H1 (cell line): ENCODE results near the gene TMA7B. TPM values are rescaled to one million over a fixed set of nuclear protein-coding genes. Genes with fewer than 3 reads are reported as not detected.

Experiments
- CTCF ChIA-PET: fragments of 300-600 bp; sonication (Branson Sonifier 250); formaldehyde crosslinking; loops from one replicate; lab custom pipeline; 2021; ENCODE audit not compliant: partially characterized antibody; lab: Charles Lee
- POLR2A ChIA-PET: fragments of 300-600 bp; sonication (Branson Sonifier 250); formaldehyde crosslinking; loops from one replicate; lab custom pipeline; 2021; ENCODE audit warnings: inconsistent platforms; ENCODE audit not compliant: partially characterized antibody; lab: Charles Lee
- DNase-seq, 2 experiments: peaks; one replicate each; pipeline versions ENCODE4 v3.0.0 to v3.0.0-alpha.2; 2010 to 2022; ENCODE audit warnings: low spot score in 2 of 2, low read depth in 1 of 2, mixed read lengths in 1 of 2
- FAIRE-seq: peaks from 2 replicates; lab custom pipeline; 2011; peaks lifted over from hg19 to GRCh38; lab: Jason Lieb, UNC
- H2AFZ ChIP-seq: 2 replicates; pipeline ENCODE4 v1.8.1; 2012; ENCODE audit warnings: low read length, inconsistent platforms
- H2AK5ac ChIP-seq: 2 replicates; pipeline ENCODE4 v1.6.1; 2013; ENCODE audit warnings: low read depth, low read length
- H2BK120ac ChIP-seq: replicated peaks from 2 replicates; pipeline ENCODE3; 2013; ENCODE audit warnings: low read depth, low read length, inconsistent platforms
- H2BK12ac ChIP-seq: 2 replicates; pipeline ENCODE4 v1.6.1; 2013; ENCODE audit warnings: low read depth, low read length
- H2BK15ac ChIP-seq: 2 replicates; pipeline ENCODE4 v1.6.1; 2013; ENCODE audit warnings: low read length
- H2BK20ac ChIP-seq: 2 replicates; pipeline ENCODE4 v1.6.1; 2013; ENCODE audit warnings: low read length
- H2BK5ac ChIP-seq: 2 replicates; pipeline ENCODE4 v1.6.1; 2013; ENCODE audit warnings: low read depth, low read length
- H3K14ac ChIP-seq: 2 replicates; pipeline ENCODE4 v1.6.1; 2013; ENCODE audit warnings: inconsistent platforms; ENCODE audit not compliant: insufficient read length
- H3K18ac ChIP-seq: 2 replicates; pipeline ENCODE4 v1.6.1; 2013; ENCODE audit warnings: low read length; ENCODE audit errors: extremely low read depth
- H3K23ac ChIP-seq: 2 replicates; pipeline ENCODE4 v1.6.1; 2013; ENCODE audit warnings: inconsistent platforms; ENCODE audit not compliant: insufficient read length
- H3K23me2 ChIP-seq: 2 replicates; pipeline ENCODE4 v1.6.1; 2013; ENCODE audit warnings: low read depth, low read length
- H3K27ac ChIP-seq: 2 replicates; pipeline ENCODE4 v1.6.1; 2011; ENCODE audit warnings: low read depth, low read length, inconsistent platforms
- H3K27me3 ChIP-seq, 4 experiments: replicated peaks in 1 of 4; 1 replicate in 1 of 4; 2 replicates in 3 of 4; pipeline versions ENCODE4 v1.6.1 to v1.8.1; 2011 to 2013; ENCODE audit warnings: low read length in 3 of 4, mild to moderate bottlenecking in 3 of 4, inconsistent platforms in 2 of 4, mixed read lengths in 2 of 4, moderate library complexity in 1 of 4; ENCODE audit not compliant: control insufficient read depth in 3 of 4, insufficient read depth in 3 of 4; ENCODE audit errors: extremely low read depth in 1 of 4
- H3K36me3 ChIP-seq, 4 experiments: 2 replicates each; pipeline versions ENCODE4 v1.6.1 to v1.8.1; 2011 to 2013; ENCODE audit warnings: mild to moderate bottlenecking in 4 of 4, low read length in 3 of 4, moderate library complexity in 2 of 4, control low read depth in 1 of 4, inconsistent platforms in 1 of 4; ENCODE audit not compliant: insufficient read depth in 4 of 4, control insufficient read depth in 2 of 4
- H3K4ac ChIP-seq: replicated peaks from 2 replicates; pipeline ENCODE3; 2013; ENCODE audit warnings: low read length, low read depth, mixed read lengths, inconsistent platforms; ENCODE audit not compliant: insufficient read length
- H3K4me1 ChIP-seq, 4 experiments: replicated peaks in 1 of 4; 1 replicate in 1 of 4; 2 replicates in 3 of 4; pipeline versions ENCODE4 v1.6.1 to v1.8.1; 2011 to 2013; ENCODE audit warnings: low read length in 3 of 4, inconsistent platforms in 2 of 4, mixed read lengths in 1 of 4; ENCODE audit not compliant: insufficient read depth in 4 of 4, control insufficient read depth in 3 of 4
- H3K4me2 ChIP-seq, 2 experiments: 2 replicates each; pipeline versions ENCODE4 v1.6.1 to v1.8.1; 2011 to 2013; ENCODE audit warnings: low read depth in 2 of 2, low read length in 2 of 2, control low read depth in 1 of 2, inconsistent platforms in 1 of 2, mild to moderate bottlenecking in 1 of 2; ENCODE audit not compliant: insufficient read depth in 1 of 2
- H3K4me3 ChIP-seq, 4 experiments: fragments of 200-600, 300-600 bp in 1 of 4; sonication (generic), shearing (Covaris generic), sonication (Bioruptor Twin) in 1 of 4; 2 replicates each; pipeline versions ENCODE4 v1.5.1 to v1.8.1; 2011 to 2016; ENCODE audit warnings: low read length in 4 of 4, low read depth in 3 of 4, control low read depth in 2 of 4, inconsistent platforms in 2 of 4, mild to moderate bottlenecking in 2 of 4, mixed read lengths in 1 of 4, moderate library complexity in 1 of 4; ENCODE audit not compliant: insufficient read depth in 2 of 4; ENCODE audit errors: extremely low read depth in 1 of 4
- H3K56ac ChIP-seq: replicated peaks from 2 replicates; pipeline ENCODE3; 2013; ENCODE audit warnings: low read depth, mild to moderate bottlenecking, mixed read lengths, low read length, inconsistent platforms; ENCODE audit not compliant: insufficient read length
- H3K79me1 ChIP-seq: 2 replicates; pipeline ENCODE4 v1.6.1; 2013; ENCODE audit warnings: low read depth, low read length, control low read depth
- H3K79me2 ChIP-seq, 2 experiments: 2 replicates each; pipeline versions ENCODE4 v1.6.1 to v1.8.1; 2012 to 2013; ENCODE audit warnings: low read length in 2 of 2, mild to moderate bottlenecking in 2 of 2, inconsistent platforms in 1 of 2; ENCODE audit not compliant: insufficient read depth in 2 of 2, control insufficient read depth in 1 of 2
- H3K9ac ChIP-seq, 4 experiments: replicated peaks in 1 of 4; 1 replicate in 1 of 4; 2 replicates in 3 of 4; pipeline versions ENCODE4 v1.6.1 to v1.8.1; 2011 to 2013; ENCODE audit warnings: low read depth in 3 of 4, low read length in 3 of 4, control low read depth in 2 of 4, mild to moderate bottlenecking in 2 of 4, moderate library complexity in 2 of 4, inconsistent platforms in 1 of 4; ENCODE audit errors: extremely low read depth in 1 of 4
- H3K9me3 ChIP-seq, 2 experiments: 2 replicates each; pipeline versions ENCODE4 v1.6.1 to v1.8.1; 2012 to 2013; ENCODE audit warnings: mild to moderate bottlenecking in 2 of 2, moderate library complexity in 2 of 2, control low read depth in 1 of 2, inconsistent platforms in 1 of 2, low read depth in 1 of 2, low read length in 1 of 2, mixed read lengths in 1 of 2; ENCODE audit not compliant: insufficient read depth in 2 of 2
- H4K20me1 ChIP-seq, 2 experiments: replicated peaks in 1 of 2; 2 replicates each; pipeline versions ENCODE3 to v1.8.1; 2011 to 2013; ENCODE audit warnings: inconsistent platforms in 2 of 2, low read length in 2 of 2, mild to moderate bottlenecking in 1 of 2; ENCODE audit not compliant: insufficient read depth in 2 of 2, control insufficient read depth in 1 of 2
- H4K5ac ChIP-seq: 2 replicates; pipeline ENCODE4 v1.6.1; 2013; ENCODE audit warnings: low read length, low read depth, mixed read lengths, inconsistent platforms; ENCODE audit not compliant: insufficient read length
- H4K8ac ChIP-seq: 2 replicates; pipeline ENCODE4 v1.8.0; 2013; ENCODE audit warnings: mild to moderate bottlenecking, moderate library complexity, low read length, inconsistent platforms; ENCODE audit not compliant: insufficient read depth; ENCODE audit errors: extremely low read depth
- H4K91ac ChIP-seq: replicated peaks from 2 replicates; pipeline ENCODE3; 2013; ENCODE audit warnings: low read length, mixed read lengths, inconsistent platforms; ENCODE audit not compliant: insufficient read length
- EGR1 ChIP-seq: IDR thresholded peaks from 2 replicates; pipeline ENCODE4 v1.6.1; 2011; ENCODE audit warnings: low read depth, low read length, borderline replicate concordance
- EZH2 ChIP-seq: fragments of 200-600 bp; sonication (generic); IDR thresholded peaks from 2 replicates; pipeline ENCODE4 v1.7.1; 2012; ENCODE audit warnings: low read depth, mild to moderate bottlenecking, moderate library complexity, low read length, inconsistent platforms; ENCODE audit not compliant: severe bottlenecking
- NRF1 ChIP-seq: IDR thresholded peaks from 2 replicates; pipeline ENCODE4 v1.6.1; 2011; ENCODE audit warnings: mild to moderate bottlenecking, low read depth, low read length, improper control_type of control experiment
- POLR2A ChIP-seq, 2 experiments: IDR thresholded peaks; 1 replicate in 1 of 2; 2 replicates in 1 of 2; pipeline ENCODE4 v1.6.1; 2011; ENCODE audit warnings: low read depth in 2 of 2, low read length in 2 of 2, mild to moderate bottlenecking in 2 of 2; ENCODE audit errors: control extremely low read depth in 1 of 2
- POLR2AphosphoS5 ChIP-seq: IDR thresholded peaks from 2 replicates; pipeline ENCODE4 v1.6.1; 2011; ENCODE audit warnings: low read depth, low read length
- RFX5 ChIP-seq: IDR thresholded peaks from 2 replicates; pipeline ENCODE4 v1.6.1; 2011; ENCODE audit warnings: low read depth, low read length, improper control_type of control experiment, borderline replicate concordance
- SUZ12 ChIP-seq: fragments of 200-600 bp; sonication (generic); IDR thresholded peaks from 2 replicates; pipeline ENCODE4 v1.6.1; 2012; ENCODE audit warnings: mild to moderate bottlenecking, inconsistent platforms, low read length, moderate library complexity, mixed read lengths
- TCF12 ChIP-seq: IDR thresholded peaks from 2 replicates; pipeline ENCODE4 v1.6.1; 2011; ENCODE audit warnings: low read depth, mild to moderate bottlenecking, low read length
- YY1 ChIP-seq: IDR thresholded peaks from 2 replicates; pipeline ENCODE4 v1.6.1; 2011; ENCODE audit warnings: low read depth, mild to moderate bottlenecking, low read length
- WGBS, 2 experiments: shearing (Covaris generic) in 1 of 2; methylation state at CpG; one replicate each; pipeline versions ENCODE4 v1.1.6 to v1.1.7; 2013 to 2015; ENCODE audit warnings: low lambda C conversion rate in 2 of 2, mixed read lengths in 2 of 2, inconsistent platforms in 1 of 2, low coverage in 1 of 2, missing lambda C conversion rate in 1 of 2; ENCODE audit not compliant: insufficient replicate concordance in 2 of 2, insufficient coverage in 1 of 2, insufficient read length in 1 of 2; ENCODE audit errors: extremely low coverage in 1 of 2, missing lambda C conversion rate in 1 of 2; 5-methylcytosine and 5-hydroxymethylcytosine counted together
- polyA plus RNA-seq, 7 experiments: library from polyadenylated mRNA; depleted of rRNA in 3 of 7; stranded (reverse) in 5 of 7; unstranded in 2 of 7; fragments of >200 nt in 5 of 7; fragments of 200-250 nt in 2 of 7; gene quantifications; 1 replicate in 5 of 7; 2 replicates in 1 of 7; 4 replicates in 1 of 7; pipeline versions ENCODE4 v1.2.1 to v1.2.3, GENCODE V29; 2011 to 2013; ENCODE audit warnings: missing spikeins in 2 of 7, mixed read lengths in 2 of 7
- total RNA-seq: library from RNA; stranded (reverse); fragmentation: NEBNext Ultra II Directional; extraction: Animal tissue kit (Norgen Biotek cat#: 25700); gene quantifications from 2 replicates; pipeline ENCODE4 v1.2.1, GENCODE V29; 2021
- TF ChIP-seq, protein P1 (sequence below), 3 experiments: IDR thresholded peaks; 1 replicate in 2 of 3; 2 replicates in 1 of 3; pipeline versions ENCODE4 v1.5.1 to v1.6.1; 2011; ENCODE audit warnings: low read length in 3 of 3, mild to moderate bottlenecking in 3 of 3, inconsistent platforms in 2 of 3, low read depth in 1 of 3, moderate library complexity in 1 of 3; ENCODE audit not compliant: insufficient read depth in 1 of 3; ENCODE audit errors: control extremely low read depth in 1 of 3

TMA7B gene
- total and polyA plus RNA-seq, 2 of the 8 experiments (the other 6 are each of a cell fraction or from before 2014, with no cell fraction given), result not detected

DNA sequence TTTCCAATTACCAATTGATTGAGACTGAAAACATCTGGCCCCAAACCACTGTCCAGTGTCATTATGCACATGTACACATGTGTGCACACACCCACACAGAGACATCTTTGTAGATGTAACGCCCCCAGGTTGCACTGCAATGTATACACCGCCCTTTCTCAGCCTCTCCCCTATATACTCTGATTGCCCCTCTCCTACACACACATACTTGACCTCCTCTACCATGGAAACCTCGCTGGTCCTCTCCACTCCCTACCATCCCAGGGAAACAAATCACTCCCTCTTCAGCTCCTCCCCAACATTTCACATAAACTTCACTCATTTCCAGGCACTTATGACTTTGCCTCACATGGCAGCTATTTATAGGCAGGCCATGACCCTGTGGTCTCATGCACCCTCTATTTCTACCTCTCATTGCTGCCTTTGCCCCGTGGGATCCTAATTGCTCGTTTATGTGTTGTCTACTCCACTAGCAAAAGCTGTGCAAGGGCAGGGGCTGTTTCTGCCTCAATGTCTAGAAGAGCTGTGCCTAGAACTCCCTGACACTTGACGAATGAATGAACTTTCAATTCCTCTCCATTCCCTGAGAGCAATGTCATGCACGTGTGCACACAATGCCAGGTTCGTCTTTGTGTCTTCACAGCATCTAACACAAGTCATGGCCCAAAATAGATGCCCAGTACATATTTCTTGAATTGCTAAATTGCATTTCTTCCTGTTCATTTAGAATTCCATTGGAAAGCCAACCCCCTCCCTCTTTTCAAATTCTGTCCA, 10.0 kb upstream of the TMA7B start:
- no peaks in the 10 kb centered on the region for H4K20me1 ChIP-seq
- H3K9me3 ChIP-seq, result no peaks in the 10 kb centered on the region
- H2BK5ac ChIP-seq, result no peak overlapping the region
- no peak overlapping the region for H2BK120ac ChIP-seq
- no peaks in the 10 kb centered on the region for H3K79me1 ChIP-seq
- DNase-seq (no peak), FAIRE-seq (no peak)
- H4K5ac ChIP-seq, result no peak overlapping the region
- H3K79me2 ChIP-seq, result no peaks in the 10 kb centered on the region
- TF ChIP-seq NRF1 (no peak), POLR2A (IDR thresholded peaks at IDR 0.05; ENCODE audit: control extremely low read depth in 1 of 2, low read depth in 2 of 2, low read length in 2 of 2) (no peak), EZH2 (no peak), SUZ12 (no peak), RFX5 (no peak), POLR2AphosphoS5 (no peak), EGR1 (no peak), YY1 (no peak), TCF12 (no peak)
- TF ChIP-seq, protein P1, sequence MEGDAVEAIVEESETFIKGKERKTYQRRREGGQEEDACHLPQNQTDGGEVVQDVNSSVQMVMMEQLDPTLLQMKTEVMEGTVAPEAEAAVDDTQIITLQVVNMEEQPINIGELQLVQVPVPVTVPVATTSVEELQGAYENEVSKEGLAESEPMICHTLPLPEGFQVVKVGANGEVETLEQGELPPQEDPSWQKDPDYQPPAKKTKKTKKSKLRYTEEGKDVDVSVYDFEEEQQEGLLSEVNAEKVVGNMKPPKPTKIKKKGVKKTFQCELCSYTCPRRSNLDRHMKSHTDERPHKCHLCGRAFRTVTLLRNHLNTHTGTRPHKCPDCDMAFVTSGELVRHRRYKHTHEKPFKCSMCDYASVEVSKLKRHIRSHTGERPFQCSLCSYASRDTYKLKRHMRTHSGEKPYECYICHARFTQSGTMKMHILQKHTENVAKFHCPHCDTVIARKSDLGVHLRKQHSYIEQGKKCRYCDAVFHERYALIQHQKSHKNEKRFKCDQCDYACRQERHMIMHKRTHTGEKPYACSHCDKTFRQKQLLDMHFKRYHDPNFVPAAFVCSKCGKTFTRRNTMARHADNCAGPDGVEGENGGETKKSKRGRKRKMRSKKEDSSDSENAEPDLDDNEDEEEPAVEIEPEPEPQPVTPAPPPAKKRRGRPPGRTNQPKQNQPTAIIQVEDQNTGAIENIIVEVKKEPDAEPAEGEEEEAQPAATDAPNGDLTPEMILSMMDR (IDR thresholded peaks at IDR 0.05; ENCODE audit: control extremely low read depth in 1 of 3, insufficient read depth in 1 of 3, low read depth in 1 of 3, low read length in 3 of 3), result no peak
- H3K4me2 ChIP-seq, result no peak overlapping the region
- no peak overlapping the region for H3K56ac ChIP-seq
- no peaks in the 10 kb centered on the region; a peak in 1 of 7 replicates for H3K27me3 ChIP-seq
- H3K4ac ChIP-seq, result no peak overlapping the region
- no peak overlapping the region for H2AK5ac ChIP-seq
- H2AFZ ChIP-seq, result no peak overlapping the region
- H2BK15ac ChIP-seq, result no peak overlapping the region
- no peak overlapping the region for H4K91ac ChIP-seq
- no peak overlapping the region for H3K18ac ChIP-seq
- H2BK20ac ChIP-seq, result no peak overlapping the region
- 88% methylated on average over 8 of the region's 8 CpGs; no CpG with 5 or more reads in 1 of the 2 experiments for WGBS, 2 experiments
- ChIA-PET POLR2A (no interaction called here), CTCF (interaction anchor here (0.7 to 3.2 kb wide), 5 partner anchors 17 to 85 kb away, joined by 4 to 20 read pairs (median 5); no protein-coding TSS in a partner anchor)
- H3K36me3 ChIP-seq, result no peaks in the 10 kb centered on the region
- no peak overlapping the region for H2BK12ac ChIP-seq
- H3K14ac ChIP-seq, result no peak overlapping the region
- H3K4me1 ChIP-seq, result peaks cover 3 to 10% (median 6%) of the 10 kb centered on the region in 4 experiments; a peak in 5 of 7 replicates
- H3K23me2 ChIP-seq, result no peaks in the 10 kb centered on the region
- no peak overlapping the region for H4K8ac ChIP-seq
- no peak overlapping the region for H3K4me3 ChIP-seq
- H3K23ac ChIP-seq, result no peak overlapping the region
- H3K27ac ChIP-seq, result no peak overlapping the region
- no peak overlapping the region for H3K9ac ChIP-seq
